ENCODE results near the gene LTBP4. TPM values are rescaled to one million over a fixed set of nuclear protein-coding genes. Genes with fewer than 3 reads are reported as not detected.
"Not testable (repeated sequence)": the region's sequence is repeated elsewhere in the genome, so short reads cannot be mapped to it uniquely, and the experiment has no call there.

The LTBP4 gene
- total RNA-seq, 1 experiment from 2014 or later = 64.4 TPM

- in situ Hi-C loops (cut with HindIII; ENCODE audit: low sequenced_read_pairs) = no loop called here
- DNase-seq (ENCODE audit: low spot score) = no peak
These were observed 25.8 kb upstream of the LTBP4 start for GRCh38 chr19:40575326-40575725.

GRCh38 chr19:40576151-40576584 lies 25.0 kb upstream of the LTBP4 start:
- in situ Hi-C loops (cut with HindIII; ENCODE audit: low sequenced_read_pairs) = no loop called here
- no peak for DNase-seq (ENCODE audit: low spot score)

DNA sequence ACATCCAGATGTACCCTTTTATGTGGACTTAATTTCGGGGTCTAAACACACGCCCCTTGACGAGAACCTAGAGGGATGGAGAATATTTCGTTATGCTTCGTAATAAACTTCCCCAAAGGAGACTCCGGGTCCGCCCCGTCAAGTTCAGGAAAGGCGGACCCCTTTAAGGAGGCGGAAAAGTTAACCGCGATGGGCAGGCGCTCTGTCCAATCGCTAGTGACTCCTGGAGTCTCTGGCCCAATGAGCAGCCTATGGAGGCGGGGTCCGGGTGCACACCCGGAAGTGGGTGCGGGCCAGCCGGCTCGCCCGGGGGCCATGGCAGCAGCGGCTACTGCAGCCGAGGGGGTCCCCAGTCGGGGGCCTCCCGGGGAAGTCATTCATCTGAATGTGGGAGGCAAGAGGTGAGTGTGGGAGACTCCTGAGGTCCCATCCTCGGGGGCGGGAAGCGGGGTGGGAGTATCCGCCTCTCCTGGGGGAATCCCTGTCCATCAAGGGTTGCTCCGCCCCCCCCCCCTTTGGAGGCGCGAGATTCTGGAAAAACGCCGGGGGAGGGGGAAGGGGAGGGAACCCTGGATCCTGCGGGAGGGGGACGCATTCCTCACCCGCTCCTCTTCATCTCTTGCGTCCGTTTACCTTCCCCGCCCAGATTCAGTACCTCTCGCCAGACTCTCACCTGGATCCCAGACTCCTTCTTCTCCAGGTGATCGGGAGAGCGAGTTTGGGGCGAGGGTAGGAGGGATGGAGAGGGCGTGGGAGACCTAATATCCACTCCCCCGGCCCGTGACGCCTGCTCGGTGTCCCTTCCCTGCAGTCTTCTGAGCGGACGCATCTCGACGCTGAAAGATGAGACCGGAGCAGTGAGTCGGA lies 24.4 kb upstream of the LTBP4 start, which contains the start of gene SHKBP1:
Gene SHKBP1, plus strand, starts transcription at position 289 of the 867 bp plus-strand sequence. Its CDS starts 27 bp downstream, at position 316.
- in situ Hi-C loops (cut with HindIII; ENCODE audit: low sequenced_read_pairs) = no loop called here
- DNase-seq (ENCODE audit: low spot score) = peak; percentile 92

- DNase-seq (ENCODE audit: low spot score) = peak; percentile 72
- in situ Hi-C loops (cut with HindIII; ENCODE audit: low sequenced_read_pairs) = no loop called here
These were observed 22.7 kb upstream of the LTBP4 start for GRCh38 chr19:40578442-40578908.

GRCh38 chr19:40580619-40581018 lies 20.6 kb upstream of the LTBP4 start:
- in situ Hi-C loops (cut with HindIII; ENCODE audit: low sequenced_read_pairs) = no loop called here
- DNase-seq (ENCODE audit: low spot score) = no peak

- in situ Hi-C loops (cut with HindIII; ENCODE audit: low sequenced_read_pairs) = no loop called here
- no peak for DNase-seq (ENCODE audit: low spot score)
These were observed 19.6 kb upstream of the LTBP4 start for GRCh38 chr19:40581531-40581930.

- in situ Hi-C loops (cut with HindIII; ENCODE audit: low sequenced_read_pairs) = no loop called here
- no peak for DNase-seq (ENCODE audit: low spot score)
These were observed 18.7 kb upstream of the LTBP4 start for GRCh38 chr19:40582467-40582866.

DNA sequence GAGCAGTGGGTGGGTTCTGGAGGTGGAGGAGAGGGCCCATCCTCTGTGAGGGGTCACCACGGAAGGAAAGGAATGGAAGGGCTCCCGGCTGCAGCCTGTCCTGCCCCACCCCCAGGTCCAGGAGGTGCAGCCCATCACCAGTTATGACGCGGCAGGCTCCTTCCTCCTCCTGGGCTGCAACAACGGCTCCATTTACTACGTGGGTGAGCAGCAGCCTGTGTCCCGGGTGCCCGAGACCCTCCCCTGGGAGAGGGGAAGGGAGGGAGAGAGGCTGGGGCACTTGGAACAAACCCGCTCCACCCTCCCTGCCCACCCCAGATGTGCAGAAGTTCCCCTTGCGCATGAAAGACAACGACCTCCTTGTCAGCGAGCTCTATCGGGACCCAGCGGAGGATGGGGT lies 17.9 kb upstream of the LTBP4 start:
- DNase-seq (ENCODE audit: low spot score) = no peak
- in situ Hi-C loops (cut with HindIII; ENCODE audit: low sequenced_read_pairs) = no loop called here

- DNase-seq (ENCODE audit: low spot score) = no peak
- in situ Hi-C loops (cut with HindIII; ENCODE audit: low sequenced_read_pairs) = no loop called here
These were observed 17.2 kb upstream of the LTBP4 start for GRCh38 chr19:40584007-40584406.

DNA sequence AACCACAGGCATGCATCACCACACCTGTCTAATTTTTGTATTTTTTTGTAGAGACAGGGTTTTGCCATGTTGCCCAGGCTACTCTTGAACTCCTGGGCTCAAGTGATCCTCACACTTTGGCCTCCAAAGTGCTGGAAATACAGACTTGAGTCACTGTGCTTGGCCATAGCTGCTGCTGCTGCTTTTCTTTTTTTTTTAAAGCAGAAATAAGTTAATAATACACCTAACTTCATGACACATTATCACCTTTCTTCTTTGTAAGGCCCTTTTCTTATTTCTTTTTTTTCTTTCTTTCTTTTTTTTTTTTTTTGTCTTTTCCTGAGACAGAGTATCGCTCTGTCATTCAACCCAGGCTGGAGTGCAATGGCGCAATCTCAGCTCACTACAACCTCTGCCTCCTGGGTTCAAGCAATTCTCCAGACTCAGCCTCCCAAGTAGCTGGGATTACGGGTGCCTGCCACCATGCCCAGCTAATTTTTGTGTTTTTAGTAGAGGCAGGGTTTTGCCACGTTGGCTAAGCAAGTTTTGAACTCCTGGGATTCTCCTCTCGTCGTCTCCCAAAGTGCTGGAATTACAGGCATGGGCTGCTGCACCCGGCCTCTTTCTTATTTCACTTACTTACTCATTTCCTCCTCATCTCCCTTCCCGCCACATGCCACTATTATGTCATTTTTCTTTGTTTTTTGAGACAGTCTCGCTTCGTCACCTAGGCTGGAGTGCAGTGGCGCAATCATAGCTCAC lies 15.8 kb upstream of the LTBP4 start:
- in situ Hi-C loops (cut with HindIII; ENCODE audit: low sequenced_read_pairs) = no loop called here

DNA sequence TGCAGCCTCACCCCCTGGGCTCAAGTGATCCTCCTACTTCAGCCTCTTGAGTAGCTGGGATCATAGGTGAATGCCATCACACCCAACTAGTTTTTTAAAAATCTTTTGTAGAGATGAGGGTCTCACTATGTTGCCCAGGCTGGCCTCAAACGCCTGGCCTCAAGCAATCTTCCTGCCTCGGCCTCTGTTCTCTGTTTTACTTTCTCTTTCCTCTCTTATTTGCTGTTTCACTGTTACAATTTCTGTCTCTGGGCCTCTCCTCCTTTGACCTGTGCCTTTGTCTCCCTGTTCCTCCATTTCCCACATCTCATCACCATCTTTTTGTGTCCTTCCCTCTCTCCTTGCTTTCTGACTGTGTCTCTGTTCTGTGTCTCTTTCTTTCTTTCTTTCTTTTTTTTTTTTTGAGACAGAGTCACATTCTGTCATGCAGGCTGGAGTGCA lies 15.2 kb upstream of the LTBP4 start:
- DNase-seq (ENCODE audit: low spot score) = no peak
- in situ Hi-C loops (cut with HindIII; ENCODE audit: low sequenced_read_pairs) = no loop called here

More for the DNA sequence above, 15.8 kb upstream of the LTBP4 start:
- DNase-seq (ENCODE audit: low spot score) = no peak

GRCh38 chr19:40586611-40587010 lies 14.6 kb upstream of the LTBP4 start:
- in situ Hi-C loops (cut with HindIII; ENCODE audit: low sequenced_read_pairs) = no loop called here
- no peak for DNase-seq (ENCODE audit: low spot score)

- in situ Hi-C loops (cut with HindIII; ENCODE audit: low sequenced_read_pairs) = no loop called here
- no peak for DNase-seq (ENCODE audit: low spot score)
These were observed 12.9 kb upstream of the LTBP4 start for GRCh38 chr19:40588110-40588854.

DNA sequence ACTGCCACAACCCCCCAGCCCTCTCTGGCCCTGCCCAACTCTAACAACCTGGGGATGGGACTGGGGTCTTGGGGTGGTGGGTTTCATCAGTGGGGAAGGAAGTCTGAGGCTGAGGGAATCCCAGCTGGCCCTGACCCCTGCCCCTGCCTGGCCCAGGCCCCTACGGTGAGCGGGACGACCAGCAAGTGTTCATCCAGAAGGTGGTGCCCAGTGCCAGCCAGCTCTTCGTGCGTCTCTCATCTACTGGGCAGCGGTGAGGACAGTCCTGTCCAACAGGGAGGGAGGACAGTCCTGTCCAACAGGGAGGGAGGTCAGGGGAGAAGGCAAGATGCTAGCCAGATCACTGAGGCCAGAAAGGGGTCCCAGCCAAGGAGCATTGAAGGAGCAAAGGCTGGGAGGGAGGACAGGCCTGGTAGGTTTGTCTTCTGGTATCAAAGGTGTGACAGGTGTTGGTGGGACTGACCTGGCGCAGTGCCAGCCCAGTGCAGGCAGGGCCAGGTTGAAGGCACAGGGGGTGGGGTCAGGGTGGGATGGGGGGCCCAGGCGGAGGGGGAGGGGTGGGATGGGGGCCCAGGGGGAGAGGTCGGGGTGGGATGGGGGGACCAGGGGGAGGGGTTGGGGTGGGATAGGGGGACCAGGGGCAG lies 12.1 kb upstream of the LTBP4 start:
- no peak for DNase-seq (ENCODE audit: low spot score)
- in situ Hi-C loops (cut with HindIII; ENCODE audit: low sequenced_read_pairs) = no loop called here

- DNase-seq (ENCODE audit: low spot score) = no peak
- in situ Hi-C loops (cut with HindIII; ENCODE audit: low sequenced_read_pairs) = no loop called here
These were observed 11.4 kb upstream of the LTBP4 start for GRCh38 chr19:40589591-40590429.

GRCh38 chr19:40590464-40591265 lies 10.5 kb upstream of the LTBP4 start:
- DNase-seq (ENCODE audit: low spot score) = no peak
- in situ Hi-C loops (cut with HindIII; ENCODE audit: low sequenced_read_pairs) = no loop called here

GRCh38 chr19:40591724-40592123 lies 9.4 kb upstream of the LTBP4 start:
- in situ Hi-C loops (cut with HindIII; ENCODE audit: low sequenced_read_pairs); DNase-seq (ENCODE audit: low spot score): not testable (repeated sequence)

Data from G401 (cell line).